Erythroblast (primary cell): ENCODE results near the gene FSTL4.

Experiments used
- DNase-seq, 2 experiments: peaks; one replicate each; lab custom pipeline; 2025; lab: John Stamatoyannopoulos, UW
- GATA1 ChIP-seq: IDR thresholded peaks from 2 replicates; pipeline ENCODE4 v1.6.1; 2011; ENCODE audit warnings: low read depth, mild to moderate bottlenecking, control low read depth, low read length, moderate library complexity
- POLR2A ChIP-seq: IDR thresholded peaks from 2 replicates; pipeline ENCODE4 v1.6.1; 2011; ENCODE audit warnings: mild to moderate bottlenecking, low read length

Gene FSTL4

DNA sequence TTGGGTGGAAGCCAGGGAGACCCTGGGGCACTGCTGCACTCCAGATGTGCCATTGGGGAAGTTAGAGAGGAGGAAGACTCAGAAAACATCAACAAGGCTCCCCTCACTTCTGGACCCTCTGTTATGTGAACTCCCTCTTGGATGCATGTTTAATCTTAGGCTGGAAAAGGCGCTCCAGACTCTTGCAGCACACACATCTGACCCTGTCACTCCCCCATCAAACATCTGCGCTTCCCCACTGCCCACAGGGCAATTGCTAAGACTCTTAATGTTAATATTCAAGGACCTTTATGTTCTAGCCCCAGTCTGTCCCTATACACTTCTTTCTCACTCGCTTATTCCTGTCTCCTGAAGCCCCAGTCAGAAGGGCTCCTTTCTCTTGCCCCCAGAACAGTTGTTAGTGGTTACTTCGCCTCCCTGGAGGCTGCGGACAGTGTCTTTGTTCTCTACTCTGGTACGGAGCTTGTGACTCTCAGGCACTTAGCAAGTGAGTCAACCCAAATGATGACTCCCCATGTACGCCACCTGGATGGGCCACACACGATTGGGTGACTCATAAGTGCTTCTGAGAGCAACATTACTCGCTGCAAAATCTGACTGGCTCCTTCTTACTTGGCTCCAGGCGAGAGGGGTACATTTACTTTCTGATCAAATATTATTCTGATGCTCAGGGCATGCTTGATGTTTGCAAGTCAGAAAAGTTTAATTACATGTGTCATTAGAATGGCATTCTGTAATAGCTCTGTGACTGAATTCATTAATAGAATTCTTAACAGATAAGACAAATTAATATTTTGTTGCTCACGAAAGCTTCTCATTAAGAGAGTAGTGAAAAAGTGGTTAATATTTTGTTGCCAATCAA, 366.9 kb downstream of the FSTL4 start:
- TF ChIP-seq GATA1: no peak
- no peak for TF ChIP-seq POLR2A
- DNase-seq: peak; percentile 17 to 63

DNA sequence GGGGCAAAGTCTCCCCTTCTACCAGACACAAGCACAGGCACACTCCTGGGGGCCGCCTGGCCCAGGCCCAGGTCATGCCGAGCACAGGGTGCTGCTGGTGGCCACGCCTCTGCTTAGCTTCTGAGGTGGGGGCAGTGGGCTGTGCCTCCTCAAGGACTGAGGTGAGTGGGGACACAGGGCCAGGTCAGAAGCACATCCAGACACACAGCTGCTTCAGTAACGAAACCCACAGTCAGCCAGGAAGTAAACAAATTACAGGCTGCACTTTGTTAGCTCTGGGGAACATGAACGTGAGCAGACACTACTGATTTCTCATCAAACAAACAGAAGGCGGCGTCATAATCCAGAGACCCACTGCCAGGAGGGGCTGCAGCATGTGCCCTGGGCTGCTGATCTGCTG, 368.1 kb downstream of the FSTL4 start:
- DNase-seq: no peak
- TF ChIP-seq POLR2A (no peak), GATA1 (no peak)

DNA sequence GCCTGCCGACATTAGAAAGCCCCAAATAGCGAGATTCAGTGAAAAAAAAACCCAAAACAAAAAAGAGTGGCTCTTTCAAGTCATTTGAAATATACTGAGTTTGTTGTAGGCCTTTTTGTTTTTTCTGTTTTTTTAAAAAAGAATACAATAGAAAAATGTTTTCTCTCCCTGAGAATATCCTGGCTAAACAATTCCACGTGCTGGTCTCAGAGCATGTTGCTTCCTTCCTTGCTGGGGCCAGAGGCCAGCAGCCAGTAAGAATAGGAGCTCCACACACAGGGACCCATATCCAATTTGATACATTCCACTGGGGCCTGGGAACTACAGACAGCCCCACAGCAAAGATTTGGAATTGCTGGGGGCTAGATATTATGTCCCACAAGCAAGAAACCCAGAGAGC, 369.1 kb downstream of the FSTL4 start:
- no peak for DNase-seq
- no peak for TF ChIP-seq GATA1
- TF ChIP-seq POLR2A: no peak

DNA sequence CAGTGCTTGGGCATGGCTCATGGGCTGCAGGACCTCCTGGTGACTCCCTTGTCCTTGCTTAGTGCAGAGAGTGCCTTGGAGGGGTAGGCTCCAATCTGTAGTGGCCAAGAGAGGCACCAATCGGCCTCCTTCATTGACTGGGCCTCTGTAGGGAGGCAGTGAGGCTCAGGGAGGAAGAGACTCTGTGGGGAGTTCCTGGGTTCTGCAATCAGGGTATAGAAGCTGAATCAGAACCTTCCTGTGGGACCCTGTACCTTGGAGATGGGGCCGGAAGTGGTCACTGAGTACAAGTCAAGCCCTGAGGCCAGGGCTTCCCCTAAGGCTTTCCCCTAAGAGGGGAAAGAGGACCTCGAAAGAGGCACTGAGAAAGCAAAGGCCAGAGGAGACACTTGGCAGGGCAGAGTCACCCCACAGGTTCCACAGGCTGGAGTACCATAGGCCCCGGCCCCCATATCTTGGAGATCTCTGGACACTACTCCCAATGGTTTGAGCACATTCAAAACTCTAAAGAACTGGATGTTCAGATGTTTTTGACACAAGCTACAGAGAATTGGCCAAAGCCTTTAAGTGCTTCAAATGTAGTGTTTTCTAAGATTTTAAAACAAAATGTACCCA, 370.0 kb downstream of the FSTL4 start:
- no peak for DNase-seq
- TF ChIP-seq POLR2A (no peak), GATA1 (no peak)

DNA sequence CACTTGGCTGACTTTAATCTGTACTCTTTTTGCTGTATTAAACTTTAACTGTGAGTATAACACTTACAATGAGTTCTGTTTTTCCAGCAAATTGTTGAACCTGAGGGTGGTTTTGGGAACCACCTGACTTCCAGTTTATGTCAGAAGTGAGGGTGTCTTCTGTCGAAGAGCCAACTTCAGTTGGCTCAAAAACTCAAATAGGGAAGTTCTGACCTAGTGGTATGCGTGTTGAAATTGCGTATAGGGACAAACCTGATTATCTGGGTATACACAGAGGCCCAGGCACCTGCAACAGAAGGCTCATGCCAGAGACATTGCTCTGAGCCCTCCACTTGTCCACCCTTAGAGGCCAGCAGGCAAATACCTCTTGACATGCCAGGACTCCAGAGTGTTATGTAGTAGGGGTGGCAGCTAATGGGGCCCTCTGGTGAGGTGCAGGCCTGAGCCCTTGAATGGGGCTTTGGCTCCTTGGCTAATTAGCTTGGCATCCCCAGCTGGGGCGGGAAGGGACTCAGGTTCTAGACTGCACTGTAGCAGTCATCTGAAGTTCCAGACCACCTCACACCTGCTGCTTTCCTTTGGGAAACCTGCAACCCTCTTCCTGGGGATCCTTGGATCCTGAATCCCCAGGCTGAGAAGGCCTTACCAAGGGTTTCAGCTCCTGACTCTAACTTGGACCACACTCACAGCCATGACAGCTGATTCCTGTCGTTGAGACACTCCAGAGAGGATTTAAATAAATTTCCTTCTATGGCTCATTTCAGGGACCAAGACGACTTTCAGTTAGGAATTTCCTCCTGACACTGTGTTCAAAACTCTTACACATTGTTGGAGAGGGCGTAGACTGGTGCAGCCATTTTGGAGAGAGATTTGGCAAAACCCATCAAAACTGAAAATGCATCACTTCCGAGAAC, 370.9 kb downstream of the FSTL4 start:
- TF ChIP-seq GATA1 (no peak), POLR2A (no peak)
- DNase-seq: peak in 1 of 2 experiments; percentile 24

DNA sequence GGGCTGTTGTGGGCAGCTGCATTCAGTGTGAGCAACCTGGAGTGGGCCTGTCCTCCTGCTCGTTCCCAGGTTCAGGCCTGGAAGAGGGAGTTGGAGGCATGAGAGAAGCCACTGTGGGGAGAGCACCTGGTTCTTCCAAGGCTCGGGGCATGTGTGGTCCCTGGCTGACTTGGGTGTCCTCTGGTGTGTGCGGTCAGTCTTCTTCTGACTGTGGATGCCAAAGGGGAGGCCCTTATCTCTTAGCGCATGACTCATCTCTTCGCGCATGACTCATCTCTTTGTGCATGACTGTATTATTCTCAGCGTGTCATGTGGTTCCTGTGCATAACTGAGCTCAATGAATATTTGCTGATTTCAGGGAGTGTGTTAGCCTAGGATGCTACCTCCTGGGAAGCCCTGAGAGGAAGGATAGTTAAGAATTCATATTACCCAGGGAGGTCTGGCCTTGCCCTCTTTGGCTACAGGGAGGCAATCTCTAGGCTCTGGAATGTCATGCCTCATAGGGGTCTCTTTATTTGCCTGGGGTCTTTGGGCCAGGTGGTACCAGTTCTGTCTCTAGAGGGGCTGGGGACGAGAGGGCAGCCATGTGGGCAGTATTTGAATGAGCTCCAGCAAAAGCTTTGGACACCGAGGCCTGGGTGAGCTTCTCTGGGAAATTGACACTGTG, 371.8 kb downstream of the FSTL4 start:
- DNase-seq: peak; percentile 91 to 95
- peak; percentile 12 for TF ChIP-seq POLR2A
- peak; percentile 78 for TF ChIP-seq GATA1

DNA sequence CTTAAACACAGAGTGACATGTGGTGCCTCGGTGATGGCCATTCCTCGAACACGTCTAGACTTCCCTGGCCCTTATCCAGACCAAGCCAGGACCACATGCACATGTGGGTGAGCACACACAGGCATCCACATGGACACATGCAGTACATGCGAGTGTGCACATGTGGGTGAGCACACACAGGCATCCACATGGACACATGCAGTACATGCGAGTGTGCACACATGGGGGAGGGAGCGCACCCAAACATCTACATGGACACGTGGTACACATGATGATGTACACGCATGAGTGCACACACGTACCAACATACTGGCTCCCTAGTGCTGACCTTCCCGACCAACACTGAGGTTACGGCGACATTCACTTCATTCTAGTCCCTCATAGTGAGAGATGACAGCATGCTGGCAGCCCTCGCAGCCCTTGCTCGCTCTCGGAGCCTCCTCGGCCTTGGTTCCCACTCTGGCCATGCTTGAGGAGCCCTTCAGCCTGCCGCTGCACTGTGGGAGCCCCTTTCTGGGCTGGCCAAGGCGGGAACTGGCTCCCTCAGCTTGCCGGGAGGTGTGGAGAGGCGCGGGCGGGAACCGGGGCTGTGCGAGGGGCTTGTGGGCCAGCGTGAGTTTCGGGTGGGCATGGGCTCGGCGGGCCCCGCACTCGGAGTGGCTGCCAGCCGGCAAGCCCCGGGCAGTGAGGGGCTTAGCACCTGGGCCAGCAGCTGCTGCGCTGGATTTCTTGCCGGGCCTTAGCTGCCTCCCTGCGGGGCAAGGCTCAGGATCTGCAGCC, 373.7 kb downstream of the FSTL4 start:
- no peak for TF ChIP-seq GATA1
- no peak for TF ChIP-seq POLR2A

DNA sequence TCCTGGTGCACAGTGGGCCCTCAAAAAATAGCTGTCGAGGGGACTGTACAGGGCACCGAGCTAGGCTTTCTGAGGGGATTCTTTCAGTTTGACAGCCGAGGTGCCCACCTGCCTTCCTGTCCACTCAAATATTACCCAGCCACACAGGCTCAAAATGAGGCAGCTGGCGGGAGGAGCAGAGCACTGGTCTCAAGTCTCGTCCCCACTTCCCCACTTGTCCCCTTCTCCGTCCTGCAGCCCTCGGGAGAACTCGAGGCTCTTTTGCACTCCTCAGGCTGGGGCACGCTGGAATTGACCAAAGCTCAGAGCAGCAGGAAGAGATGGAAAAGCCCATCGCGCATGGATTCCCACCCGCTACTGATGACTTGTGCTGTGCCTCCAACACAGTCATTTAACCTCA, 375.4 kb downstream of the FSTL4 start:
- TF ChIP-seq GATA1 (no peak), POLR2A (no peak)
- DNase-seq: no peak

More for the DNA sequence above, 373.7 kb downstream of the FSTL4 start:
- no peak for DNase-seq

DNA sequence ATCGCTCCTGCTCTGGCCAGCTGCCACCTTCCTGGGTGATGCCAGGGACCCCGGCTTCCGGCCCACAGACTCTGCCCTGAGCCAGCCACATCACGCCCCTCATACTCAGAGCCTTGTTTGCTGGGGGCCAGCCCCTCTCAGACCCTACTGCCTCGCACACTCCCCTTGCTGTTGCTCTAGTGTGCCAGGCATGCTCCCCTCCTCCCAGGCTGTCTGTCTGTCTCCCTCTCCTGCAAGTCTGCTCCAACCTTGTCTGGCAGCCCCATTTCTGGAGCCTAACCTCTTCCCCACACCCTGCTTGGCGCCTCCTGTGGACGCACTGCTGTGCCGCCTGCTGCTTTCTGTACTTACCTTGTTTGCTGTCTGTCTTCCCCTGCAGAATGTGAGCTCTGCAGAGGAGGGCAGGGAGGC, 375.8 kb downstream of the FSTL4 start:
- no peak for TF ChIP-seq GATA1
- no peak for TF ChIP-seq POLR2A
- no peak for DNase-seq

DNA sequence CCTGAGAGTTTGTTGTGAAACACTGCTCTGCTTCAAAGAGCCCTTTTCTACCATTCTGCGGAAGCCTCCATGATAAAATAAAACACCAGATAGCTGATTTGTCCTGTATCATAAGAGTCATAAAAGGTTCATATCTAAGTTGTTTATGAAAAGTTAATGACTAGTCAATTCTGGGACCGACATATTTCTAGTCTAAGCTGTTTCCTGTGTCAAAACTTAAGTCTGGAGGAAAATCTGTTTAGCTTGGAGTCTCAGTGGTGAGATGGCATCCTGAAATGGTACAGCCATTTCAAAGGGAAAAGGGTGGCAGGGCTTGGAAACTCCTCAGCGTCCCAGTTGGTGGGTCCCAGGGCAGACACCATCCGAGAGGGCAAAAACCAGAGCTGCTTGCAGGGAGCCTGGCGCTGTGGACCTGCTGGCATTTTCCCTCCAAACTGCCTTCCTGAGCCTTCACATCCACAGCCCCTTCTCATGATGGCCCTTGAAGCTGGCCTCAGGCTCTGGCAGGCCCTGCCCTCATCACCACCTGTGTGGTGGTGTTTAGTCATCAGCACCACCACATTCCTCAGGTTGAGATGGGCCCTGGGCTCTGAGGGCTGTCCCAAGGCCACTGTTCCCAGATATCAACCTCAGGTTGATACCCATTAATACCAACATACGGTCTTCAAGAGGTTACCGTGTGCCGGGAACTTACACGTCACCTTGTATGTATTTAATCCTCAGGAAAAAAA, 376.5 kb downstream of the FSTL4 start:
- no peak for DNase-seq

DNA sequence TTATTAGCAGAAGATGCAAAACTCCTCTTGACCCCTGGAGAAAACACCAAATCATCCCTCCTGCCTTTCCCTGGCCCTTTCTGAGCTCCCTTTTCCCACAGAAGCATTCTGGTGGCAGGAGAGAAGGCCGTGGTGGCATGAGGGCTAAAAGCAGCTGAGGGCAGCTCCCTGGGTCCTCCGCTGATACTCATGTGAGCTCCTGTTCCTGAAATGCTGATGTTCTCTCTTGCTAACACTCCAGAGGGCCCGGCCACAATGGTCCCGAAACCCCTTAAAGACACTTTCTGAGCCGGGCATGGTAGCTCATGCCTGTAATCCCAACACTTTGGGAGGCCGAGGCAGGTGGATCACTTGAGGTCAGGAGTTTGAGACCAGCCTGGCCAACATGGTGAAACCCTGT, 377.4 kb downstream of the FSTL4 start:
- DNase-seq: no peak
- TF ChIP-seq POLR2A: no peak
- no peak for TF ChIP-seq GATA1

More for the DNA sequence above, 376.5 kb downstream of the FSTL4 start:
- no peak for TF ChIP-seq GATA1
- TF ChIP-seq POLR2A: no peak

DNA sequence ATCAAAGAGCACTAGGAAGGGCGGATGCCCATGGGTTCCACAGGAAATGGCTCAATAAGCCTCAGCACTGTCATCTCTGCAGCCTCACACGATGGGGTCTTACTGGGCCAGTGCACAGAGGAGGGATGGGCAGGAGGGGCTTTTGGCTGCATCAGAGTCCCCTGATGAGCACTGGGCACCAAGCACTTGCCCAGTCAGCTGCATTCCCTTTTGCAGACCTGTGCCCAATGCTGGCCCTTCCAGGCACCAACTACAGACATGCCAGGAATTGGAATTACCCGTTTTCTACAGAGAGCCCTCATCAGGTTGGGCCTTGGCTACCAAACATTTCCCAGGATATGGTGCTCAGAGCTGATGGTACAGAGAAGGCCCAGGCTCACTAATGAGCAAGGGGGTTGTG, 378.1 kb downstream of the FSTL4 start:
- no peak for DNase-seq
- TF ChIP-seq GATA1: no peak
- TF ChIP-seq POLR2A: no peak
